ENCODE data around the gene ADORA1. TPM values are rescaled to one million over a fixed set of nuclear protein-coding genes. Genes with fewer than 3 reads are reported as not detected.

Gene ADORA1
- total RNA-seq, 1 donor from 2014 or later = 0.28 TPM

DNA sequence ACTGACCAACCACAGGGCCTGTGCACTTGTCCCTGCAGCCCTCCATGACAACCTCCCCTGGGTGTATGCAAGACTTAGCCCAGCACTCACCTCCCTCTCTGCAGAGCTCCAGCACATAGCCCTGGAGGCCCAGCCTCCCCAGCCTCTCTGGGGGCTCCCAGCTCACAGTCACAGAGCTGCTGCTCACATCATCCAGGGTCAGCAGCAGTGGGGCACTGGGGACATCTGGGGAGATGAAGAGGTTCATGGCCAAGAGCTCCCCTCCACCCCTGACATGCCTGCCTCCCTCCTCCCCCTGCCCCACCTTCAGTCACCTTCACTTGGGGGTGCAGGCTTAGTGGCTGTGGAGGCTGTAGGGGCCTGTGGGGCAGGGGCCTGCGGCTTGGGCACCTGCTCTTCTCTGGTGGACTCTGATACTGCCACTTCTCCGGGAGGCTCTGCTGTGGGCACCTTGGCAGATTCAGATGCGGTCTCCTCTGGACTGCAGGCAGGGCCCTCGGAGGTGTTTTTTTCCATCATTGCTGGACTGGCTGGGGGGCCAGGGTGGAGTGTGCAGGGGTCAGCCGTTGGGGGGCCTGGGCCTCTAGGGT lies 47.8 kb downstream of the ADORA1 start, which contains the start of gene MYBPH:
Gene MYBPH, minus strand, starts transcription at position 590 of the 590 bp plus-strand sequence. Its CDS starts 71 bp downstream, at position 519.
- ATAC-seq = no peak

DNA sequence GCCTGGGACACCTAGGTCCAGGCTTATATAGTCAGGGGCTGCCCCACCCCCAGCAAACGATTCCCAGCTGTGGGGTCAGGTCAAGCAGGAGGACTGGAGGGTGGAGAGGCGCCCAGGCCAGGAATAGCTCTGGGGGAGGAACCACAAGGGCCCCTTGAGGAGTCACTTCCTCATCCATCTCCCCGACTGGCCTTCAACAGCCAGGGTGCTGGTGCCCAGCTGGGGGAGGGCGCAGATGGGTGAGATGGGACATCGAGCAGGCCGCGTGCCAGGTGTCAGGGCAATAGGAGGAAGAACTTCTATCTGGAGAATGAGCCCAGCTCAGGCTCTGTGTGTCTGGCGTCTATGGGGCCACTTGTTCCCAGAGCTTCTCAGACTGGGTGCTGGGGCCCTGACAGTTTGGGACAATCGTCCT lies 48.3 kb downstream of the ADORA1 start:
- ATAC-seq = no peak

DNA sequence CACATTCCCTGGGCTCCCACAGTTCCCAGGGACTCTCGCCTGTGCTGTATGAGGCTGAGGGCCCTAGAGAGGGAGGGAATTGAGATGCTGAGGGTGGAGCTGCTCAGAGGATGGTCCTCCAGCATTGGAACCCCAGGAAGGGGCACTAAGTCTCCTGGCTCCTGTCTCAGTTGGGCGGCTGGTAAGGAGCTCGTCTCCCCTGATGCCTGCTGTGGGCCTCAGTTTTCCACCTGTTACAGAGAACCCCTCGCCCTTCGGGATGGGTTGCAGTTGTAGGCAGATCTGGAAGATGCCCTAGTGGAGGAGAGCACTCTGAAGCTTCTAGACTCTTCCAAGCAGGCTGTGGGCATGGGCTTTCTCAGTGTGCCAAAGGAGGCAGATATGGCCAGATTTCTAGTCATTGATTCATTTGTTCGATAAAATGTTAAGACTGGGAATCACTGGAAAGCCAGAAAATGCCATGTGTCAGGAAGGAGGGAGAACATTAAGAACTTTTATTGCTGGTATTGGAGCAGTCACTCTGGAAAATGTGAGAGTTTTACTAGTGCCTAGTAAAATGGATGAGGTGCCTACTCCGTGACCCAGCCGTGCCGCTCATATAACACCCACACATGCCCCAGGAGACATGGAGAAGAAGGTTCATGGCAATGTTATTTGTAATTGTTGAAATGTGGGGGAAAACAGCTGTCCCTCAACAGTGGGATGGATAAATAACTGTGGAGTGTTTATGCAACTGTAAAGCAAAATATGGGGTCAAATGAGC lies 48.9 kb downstream of the ADORA1 start:
- no peak for ATAC-seq

DNA sequence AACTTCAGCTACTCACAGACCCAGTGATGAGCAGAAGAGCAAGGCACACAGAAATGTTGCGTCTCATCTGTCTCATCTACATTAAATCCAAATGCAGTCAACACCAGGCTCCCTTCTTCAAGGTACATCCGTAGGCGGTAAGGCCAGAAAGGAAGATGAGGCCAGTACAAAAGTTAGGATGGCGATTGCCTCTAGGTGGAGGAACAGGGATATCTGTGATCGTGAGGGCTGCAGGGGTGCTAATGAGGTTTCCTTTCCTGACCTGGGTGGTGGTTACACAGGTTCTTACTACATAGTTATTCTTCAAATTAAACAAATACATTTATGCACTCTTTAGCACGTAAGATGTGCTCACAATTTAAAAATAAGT lies 49.5 kb downstream of the ADORA1 start:
- no peak for ATAC-seq

DNA sequence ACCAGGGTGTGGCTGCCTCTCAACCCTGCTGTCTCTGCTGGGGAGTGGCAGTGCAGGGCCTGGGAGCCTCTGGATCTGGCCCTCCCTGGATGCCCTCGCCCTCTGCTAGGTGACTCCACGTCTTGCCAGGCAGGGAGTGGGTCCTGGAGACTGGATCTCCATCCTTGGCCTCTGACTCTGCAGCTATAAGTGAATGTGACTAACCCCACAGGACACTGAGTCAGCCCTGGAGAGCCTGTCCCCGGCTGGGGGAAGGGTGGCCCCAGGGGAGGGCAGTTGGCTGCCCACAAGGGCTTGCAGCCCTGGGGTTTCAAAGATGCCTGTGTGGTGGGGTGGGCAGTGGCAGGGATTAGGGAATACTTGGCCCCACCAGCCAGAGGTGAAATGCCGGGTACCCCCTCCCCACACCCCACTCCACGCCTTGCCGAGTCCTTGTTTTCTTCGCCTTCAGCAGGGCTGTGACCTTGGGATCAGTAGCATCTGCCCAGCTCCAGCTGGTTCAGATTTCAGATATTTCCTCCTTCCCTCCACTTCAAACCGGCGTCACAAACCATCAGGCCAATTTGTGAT lies 50.0 kb downstream of the ADORA1 start:
- ATAC-seq = peak; percentile 77

DNA sequence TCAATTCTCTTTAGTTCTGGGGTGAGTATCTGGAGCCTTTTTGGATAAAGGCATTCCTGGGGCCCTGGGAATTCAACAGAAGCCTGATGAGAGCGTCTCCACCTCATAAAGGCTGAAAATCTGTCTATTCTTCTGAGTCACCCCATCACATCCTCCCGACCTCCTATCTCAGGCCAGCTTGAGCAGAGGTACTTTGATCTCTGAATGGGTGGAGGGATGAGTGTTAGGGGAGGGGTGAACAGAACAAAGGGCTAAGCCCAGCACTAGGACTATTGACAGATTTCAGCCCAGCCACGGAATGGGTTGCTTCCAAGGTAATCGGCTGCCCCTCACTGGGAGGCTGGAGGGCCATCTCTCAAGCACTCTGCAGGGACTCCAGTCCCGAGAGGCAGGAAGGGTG lies 50.6 kb downstream of the ADORA1 start:
- ATAC-seq = no peak

DNA sequence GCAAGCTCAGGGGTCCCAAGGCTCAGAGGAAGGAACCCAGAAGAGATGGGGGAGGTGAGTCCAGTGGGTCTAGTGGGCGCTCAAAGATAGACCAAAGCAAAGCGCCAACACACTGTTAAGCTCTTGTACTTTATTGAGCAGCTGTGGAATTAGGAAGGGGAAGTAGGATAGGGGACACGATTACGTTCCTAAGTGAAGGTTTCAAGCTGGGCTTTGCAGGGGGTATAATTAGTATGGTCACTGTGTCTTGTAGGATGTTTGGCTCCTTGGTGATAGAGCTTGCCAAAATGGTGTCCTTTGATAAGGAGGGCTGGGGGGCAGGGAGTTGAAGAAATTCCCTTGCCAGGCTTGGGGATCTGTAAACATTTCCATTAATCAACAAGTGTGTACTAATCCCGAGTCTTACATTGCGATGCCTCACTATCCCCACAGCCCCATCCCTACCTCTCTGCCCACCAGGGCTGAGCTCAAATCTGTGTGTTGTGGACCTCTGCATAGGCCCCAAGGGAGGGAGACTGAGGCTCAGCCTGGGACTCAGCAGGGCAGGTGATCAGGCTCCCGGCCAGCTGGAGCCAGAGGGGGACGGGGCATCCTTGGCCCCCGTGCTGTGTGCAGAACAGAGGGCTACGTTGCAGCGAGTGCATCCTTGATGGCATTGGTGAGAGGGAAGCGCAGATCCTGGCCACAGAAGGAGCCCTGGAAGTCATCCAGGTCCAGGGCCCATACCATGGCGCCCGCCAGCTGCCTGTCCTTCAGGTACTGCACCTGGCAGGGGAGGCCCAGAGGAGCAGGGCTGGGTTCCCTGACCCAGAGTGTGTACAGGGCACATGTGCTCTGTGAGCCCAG lies 51.5 kb downstream of the ADORA1 start:
- no peak for ATAC-seq

DNA sequence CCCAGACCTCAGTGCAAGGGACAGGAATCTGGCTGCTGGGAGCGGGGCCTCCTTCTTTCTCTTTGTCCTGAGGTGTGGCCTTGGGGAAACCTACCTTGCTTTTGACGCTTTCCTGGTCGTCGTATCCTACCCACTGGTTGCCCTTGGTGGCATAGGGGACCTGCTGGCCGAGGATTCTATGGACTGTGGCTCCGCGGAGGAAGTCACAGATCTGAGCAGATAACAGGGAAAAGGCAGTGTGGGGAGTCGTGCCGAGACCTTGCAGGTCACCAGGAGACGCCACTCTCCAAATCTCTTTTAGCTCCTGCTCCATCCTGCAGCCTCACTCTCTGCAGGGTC lies 52.1 kb downstream of the ADORA1 start:
- no peak for ATAC-seq

DNA sequence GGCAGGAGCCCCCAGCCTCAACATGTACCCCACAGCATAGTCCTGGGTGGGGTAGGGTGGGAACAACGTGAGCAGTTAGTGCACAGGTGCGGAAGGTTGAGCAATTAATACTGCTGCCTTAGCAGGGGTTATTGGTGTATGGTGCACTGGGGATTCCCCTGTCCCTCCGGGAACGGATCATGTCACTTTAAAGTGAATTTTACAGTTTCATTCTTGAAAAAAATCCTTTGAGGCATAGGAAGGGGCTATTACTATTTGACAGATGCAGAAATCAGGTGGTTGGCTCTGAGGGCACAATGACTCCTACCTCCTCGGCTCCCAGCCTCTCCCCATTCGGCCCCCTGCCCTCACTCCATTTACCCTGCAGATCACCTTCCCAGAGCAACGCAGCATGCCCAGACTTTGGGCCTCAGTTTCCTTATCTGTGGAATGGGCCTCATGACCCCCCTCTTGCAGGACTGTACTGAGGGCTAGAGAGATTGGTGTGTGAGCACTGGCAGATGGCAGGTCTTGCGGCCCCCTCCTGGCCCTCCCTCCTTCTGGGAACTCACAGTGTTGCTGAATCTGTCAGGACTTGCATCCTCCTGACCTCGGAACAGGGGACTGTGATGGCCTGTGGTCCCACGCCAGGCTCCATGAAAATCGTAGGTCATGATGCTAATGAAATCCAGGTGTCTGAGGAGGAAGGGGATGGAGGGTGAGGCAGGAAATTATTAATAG lies 53.2 kb downstream of the ADORA1 start:
- ATAC-seq = no peak

DNA sequence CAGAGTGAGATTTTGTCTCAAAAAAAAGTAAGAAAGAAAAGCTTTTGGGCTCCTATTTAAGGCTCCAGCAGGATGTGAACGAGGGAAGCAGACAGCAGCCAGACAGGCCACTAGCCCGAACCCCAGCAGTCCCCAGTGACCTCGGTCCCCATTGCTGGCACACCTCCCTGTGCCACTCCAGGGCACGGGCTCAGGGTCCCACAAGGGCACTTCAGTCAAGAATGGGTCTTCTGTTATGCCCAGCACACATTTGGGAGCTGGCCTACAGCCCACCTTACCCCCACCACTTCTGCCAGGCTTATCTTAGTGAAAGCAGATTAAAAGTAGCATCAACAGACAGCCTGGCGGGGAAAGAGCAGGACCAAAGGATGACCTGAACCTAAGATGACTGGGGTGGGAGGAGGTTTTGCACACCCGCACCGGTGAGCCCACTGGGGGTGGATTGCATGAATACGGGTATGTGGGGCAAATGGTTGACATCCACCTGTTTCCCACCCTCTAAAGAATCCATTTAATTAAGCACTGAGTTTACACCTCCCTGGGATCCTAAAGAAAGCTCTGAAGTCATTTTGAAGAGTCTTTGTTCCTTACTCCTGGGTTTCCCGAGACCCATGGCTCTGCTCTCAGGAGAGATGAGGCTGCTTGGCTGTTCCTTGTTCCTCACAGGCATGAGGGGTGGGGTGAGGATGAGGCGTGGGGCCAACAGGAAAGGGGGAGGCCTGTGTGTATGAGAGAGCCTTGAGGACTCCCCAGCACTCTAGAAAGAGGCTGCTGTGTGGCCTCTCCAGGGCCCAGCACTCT lies 54.3 kb downstream of the ADORA1 start:
- ATAC-seq = no peak

DNA sequence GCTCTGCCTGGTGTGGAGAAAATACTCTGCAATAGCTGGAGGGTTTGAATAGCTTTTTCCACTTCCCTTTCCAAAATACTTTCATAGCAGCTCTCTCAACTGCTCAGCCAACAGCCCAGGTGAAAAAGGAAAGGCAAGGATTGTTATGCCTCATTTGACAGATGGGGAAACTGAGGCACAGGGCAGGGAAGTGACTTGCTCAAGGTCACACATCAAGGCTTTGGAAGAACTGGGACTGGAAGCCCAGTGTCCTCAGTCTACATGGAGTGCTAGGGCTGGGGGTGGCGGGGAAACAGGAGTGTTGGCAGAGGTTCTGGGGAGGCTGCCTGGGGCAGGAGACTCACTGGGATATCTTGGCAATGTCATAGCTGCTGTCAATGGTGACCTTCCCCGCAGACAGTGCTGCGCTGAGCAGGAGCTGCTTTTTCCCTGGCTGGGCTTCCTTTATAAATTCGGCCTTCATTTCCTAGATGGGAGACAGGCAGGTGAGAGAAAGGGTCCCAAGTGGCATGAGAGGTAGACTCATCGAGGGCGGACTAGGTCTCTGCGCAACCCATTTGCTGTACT lies 54.9 kb downstream of the ADORA1 start:
- ATAC-seq = no peak

DNA sequence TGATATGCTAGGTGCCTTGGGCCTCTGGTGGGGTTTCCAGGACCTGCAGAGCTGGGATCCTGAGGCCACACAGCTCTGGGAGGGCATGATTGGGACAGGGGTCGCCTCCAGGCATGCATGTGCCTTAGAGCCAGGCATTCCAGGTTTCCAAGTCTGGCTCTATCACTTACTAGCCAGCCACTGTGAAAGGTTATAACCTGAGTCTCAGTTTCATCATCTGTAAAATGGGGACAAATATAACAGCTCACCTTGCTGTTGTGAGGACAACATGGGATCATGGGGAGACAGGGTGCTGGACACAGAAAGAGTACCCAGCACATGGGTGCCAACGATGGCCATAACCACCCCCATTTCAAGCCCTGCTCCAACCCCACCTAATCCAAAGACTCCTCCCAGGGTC lies 56.3 kb downstream of the ADORA1 start:
- ATAC-seq = no peak

DNA sequence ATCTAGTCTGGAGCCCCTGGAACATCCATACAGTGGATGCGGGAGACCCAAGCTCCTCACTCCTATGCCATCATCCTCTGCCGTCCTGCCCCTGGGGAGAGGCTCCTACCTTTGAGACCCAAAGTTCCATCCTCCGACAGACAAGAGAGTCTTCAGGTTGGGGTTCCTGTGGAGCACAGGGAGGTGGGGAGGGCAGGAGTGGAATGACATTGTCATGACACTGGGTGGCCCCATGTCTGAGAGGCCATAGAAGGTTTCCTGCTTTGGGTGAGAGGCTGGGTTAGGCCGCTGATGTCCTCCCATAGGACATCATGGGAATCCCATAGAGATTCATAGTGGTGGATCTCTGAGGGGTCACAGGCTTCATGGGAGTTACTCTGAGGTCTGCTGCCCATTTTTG lies 56.9 kb downstream of the ADORA1 start:
- ATAC-seq = no peak

DNA sequence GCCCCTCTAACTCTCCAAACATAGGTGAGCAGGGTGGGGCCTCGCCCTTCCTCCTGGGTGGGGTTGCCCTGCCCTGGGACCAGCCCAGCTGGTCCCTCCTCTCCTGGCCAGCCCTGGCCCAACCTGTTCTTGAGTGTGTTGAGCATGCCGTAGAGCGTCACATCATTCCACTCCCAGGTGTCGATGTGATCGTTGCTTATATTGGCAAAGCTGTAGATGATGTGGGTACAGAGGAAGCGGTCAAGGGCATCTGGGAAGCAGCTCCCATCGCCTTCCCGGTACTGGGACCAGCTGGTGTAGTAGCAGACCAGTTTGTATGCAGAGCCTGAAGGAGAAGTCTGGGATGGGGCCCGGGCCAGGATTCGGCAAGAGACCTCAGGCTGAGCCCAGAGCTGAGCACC lies 57.5 kb downstream of the ADORA1 start:
- peak; percentile 90 for ATAC-seq

DNA sequence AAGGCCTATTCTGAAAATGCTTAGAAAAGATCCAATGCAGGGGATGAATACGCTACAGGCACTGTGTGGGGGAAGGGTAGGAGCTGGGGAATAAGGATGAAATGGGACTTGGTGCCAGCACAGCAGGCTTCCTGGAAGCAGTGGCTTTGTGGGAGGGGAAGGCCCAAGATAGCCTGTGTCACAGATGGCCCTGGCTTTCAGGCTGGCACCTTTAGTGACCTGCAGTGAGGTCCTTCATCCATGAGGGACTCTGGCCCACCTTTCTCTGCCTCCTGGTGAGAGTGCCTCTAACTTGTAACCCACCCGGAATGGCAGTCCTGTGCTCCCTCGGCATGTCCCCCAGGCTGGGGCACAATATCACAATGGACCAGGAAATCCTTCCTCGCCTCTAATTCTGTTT lies 58.1 kb downstream of the ADORA1 start:
- ATAC-seq = no peak

DNA sequence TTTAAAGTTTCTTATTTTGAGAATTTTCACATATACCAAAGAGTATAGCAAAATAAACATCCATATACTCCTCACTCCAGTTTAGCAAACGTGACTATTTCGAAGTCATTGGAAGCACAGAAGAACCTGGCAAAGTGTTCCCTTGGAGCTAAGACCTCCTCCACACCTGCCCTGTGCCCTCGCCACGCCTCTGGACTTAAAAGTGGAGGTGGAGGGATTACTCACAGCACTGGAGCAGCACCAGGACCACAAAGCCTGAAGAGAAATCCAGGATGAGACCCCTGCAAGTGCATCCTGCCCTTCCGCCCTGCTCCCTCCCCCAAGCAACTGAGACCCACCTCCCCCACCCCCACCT lies 58.5 kb downstream of the ADORA1 start:
- ATAC-seq = peak; percentile 15

DNA sequence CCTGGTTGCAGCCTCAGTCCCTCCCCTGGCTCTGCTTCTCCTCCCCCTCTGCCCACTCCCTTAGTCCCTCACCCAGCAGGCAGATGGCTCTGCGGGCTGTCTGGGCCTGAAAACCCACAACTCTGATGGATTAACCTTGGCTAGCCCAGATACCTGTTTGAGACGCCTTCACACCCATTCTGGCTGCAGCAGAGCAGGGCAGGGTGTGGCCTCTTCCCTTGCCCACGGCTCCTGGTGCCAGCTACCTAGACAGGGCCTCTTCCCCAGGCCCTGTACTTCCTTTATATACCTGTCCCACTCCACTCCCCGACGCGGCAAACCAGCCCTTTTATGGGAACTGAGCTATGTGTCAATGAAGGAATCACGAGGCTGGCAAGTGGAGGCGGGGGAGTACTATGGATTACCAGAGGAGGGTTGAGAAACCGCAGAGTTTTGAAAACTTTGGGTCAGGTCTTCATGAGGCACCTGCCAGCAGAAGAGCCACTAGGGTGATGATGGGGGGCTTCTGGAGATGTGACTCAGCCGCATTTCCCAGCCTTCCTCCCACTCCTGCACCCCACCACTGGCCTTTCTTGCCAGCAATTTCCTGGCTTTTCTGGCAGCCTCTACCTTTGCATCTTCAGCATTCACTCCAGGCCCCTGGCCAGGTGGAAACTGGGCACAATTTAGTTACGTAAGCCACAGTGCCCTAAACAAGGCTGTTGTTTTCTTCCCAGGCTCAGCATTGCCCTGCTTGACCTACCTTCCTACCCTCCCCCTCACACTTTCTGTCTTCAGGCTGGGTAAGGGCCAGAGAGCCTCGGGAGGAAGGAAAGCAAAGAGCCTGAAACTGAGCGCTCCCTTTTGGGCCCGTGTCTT lies 59.1 kb downstream of the ADORA1 start, which contains the start of gene CHI3L1:
Gene CHI3L1, minus strand, starts transcription at position 259 of the 858 bp plus-strand sequence. Its CDS starts 81 bp downstream, at position 178.
- ATAC-seq = peak; percentile 88

DNA sequence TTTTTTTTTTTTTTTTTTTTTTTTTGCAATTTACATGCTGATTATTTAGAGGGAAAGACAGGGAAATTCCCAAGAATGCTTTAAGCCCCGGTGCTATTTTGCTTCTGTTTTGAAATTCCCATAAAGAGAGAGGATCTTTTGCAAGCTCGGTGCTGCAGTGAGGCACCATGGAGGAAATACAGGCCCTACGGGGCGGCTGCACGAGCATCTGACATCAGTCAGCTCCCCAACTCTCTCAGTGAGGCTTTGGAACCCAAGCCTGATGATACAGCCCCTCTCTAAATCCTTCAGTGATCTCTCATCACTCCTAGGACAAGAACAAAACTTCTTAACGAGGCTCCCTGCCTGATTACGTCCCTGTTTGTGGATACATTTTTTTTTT lies 59.8 kb downstream of the ADORA1 start:
- no peak for ATAC-seq

DNA sequence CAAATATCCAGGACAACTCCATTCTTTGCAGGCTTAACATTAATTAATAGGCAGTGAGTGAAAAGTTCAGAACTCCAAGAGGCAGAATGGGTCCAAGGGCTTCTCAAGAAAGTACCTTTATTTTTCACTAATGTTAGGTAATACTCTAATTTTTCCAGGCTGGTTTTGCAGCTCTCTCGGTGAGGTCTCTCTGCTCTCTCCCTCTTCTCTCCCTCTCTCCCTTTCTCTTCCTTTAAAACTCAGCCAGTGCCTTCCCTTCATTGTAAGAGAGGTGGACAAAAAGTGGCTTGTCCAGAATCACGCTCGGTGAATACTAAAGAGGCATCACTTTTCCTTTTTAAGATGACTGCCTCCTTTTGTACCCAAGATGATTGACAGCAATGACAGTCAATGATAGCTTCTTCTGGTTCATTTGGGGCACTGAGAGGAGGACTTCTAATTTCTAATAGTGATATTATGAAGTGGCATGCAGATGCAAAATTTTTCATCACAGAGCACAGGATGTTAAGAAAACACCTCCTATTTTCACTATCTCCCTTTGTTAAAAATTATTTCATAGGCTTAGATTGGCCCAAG lies 60.3 kb downstream of the ADORA1 start:
- no peak for ATAC-seq

DNA sequence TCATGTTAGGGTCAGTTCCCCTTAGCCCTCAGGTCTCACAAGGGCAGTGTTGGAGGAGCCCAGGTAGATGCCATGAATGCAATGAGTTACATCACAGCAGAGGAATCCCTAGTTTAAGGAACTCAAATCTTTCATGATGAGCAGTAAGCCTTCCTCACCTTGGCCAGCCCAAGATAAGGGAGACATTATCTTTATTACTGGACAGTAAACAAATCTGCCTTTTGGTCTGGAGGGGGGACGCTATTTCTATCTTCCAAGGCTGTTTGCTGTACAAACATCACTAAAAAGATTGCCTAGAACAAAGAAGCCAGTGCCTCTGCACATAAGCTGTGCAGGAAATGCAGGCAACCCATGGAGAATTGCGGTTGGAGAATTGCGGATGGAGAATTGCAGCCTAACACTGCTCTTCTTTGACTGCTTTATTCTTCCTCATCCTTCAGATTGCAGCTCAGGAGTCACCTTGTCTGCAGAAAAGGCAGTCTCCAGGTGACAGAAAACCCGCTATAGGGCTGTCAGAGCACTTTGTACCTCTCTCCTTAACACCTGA lies 61.2 kb downstream of the ADORA1 start:
- ATAC-seq = no peak
